ENCODE results near the gene SCCPDH. TPM values are rescaled to one million over a fixed set of nuclear protein-coding genes. Genes with fewer than 3 reads are reported as not detected.

The SCCPDH gene
- total and polyA plus RNA-seq, 2 donors (not counting 3 experiments of a cell fraction or from before 2014, with no cell fraction given), result 24.4 to 37.5 TPM

DNA sequence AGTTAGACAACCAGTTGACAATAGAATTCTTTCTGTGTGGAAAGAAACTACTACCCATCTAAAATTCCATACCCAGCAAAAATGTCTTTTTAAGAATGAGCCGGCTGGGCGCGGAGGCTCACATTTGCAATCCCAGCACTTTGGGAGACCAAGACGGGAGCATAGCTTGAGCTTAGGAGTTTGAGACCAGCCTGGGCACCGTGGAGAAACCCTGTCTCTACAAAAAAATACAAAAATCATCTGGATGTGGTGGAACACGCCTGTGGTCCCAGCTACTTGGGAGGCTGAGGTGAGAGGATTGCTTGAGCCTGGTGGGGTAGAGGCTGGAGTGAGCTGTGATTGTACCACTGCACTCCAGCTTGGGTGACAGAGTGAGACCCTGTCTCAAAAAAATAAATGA, 79.2 kb downstream of the SCCPDH start:
- dilution Hi-C loops (cut with MboI; ENCODE audit: extremely low pct_ligation_motif_present, low sequenced_read_pairs), result no loop called here
- no peak overlapping the region for H3K4me2 ChIP-seq (ENCODE audit: insufficient read depth, low read length)
- FAIRE-seq, result no peak
- no peak for DNase-seq (ENCODE audit: low read depth, low spot score)
- H3K9ac ChIP-seq (replicated peaks; ENCODE audit: extremely low read depth, insufficient read depth, low read length), result no peak overlapping the region
- no peak for TF ChIP-seq POLR2A (IDR thresholded peaks at IDR 0.05; ENCODE audit: low read depth, low read length)
- TF ChIP-seq GATA2 (IDR thresholded peaks at IDR 0.05; ENCODE audit: insufficient read depth, insufficient read length, low read depth, low read length), result no peak
- TF ChIP-seq, protein P1, sequence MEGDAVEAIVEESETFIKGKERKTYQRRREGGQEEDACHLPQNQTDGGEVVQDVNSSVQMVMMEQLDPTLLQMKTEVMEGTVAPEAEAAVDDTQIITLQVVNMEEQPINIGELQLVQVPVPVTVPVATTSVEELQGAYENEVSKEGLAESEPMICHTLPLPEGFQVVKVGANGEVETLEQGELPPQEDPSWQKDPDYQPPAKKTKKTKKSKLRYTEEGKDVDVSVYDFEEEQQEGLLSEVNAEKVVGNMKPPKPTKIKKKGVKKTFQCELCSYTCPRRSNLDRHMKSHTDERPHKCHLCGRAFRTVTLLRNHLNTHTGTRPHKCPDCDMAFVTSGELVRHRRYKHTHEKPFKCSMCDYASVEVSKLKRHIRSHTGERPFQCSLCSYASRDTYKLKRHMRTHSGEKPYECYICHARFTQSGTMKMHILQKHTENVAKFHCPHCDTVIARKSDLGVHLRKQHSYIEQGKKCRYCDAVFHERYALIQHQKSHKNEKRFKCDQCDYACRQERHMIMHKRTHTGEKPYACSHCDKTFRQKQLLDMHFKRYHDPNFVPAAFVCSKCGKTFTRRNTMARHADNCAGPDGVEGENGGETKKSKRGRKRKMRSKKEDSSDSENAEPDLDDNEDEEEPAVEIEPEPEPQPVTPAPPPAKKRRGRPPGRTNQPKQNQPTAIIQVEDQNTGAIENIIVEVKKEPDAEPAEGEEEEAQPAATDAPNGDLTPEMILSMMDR (IDR thresholded peaks at IDR 0.05; ENCODE audit: extremely low read depth in 1 of 2, insufficient read depth in 1 of 2, low read depth in 1 of 2, low read length in 2 of 2), result no peak
- no peak for TF ChIP-seq JUN (IDR thresholded peaks at IDR 0.05; ENCODE audit: borderline replicate concordance, insufficient read depth, insufficient read length, low read depth)
- TF ChIP-seq EZH2 (IDR thresholded peaks at IDR 0.05; ENCODE audit: borderline replicate concordance, low read depth, low read length, severe bottlenecking), result no peak
- TF ChIP-seq, protein P2, sequence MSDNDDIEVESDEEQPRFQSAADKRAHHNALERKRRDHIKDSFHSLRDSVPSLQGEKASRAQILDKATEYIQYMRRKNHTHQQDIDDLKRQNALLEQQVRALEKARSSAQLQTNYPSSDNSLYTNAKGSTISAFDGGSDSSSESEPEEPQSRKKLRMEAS (IDR thresholded peaks at IDR 0.05; ENCODE audit: insufficient read depth, insufficient read length), result no peak
- no peak for TF ChIP-seq MYC (IDR thresholded peaks at IDR 0.05; ENCODE audit: low read depth, low read length)
- no peak for TF ChIP-seq POLR2AphosphoS5 (IDR thresholded peaks at IDR 0.05; ENCODE audit: insufficient read depth, low read depth, low read length)
- no peak for TF ChIP-seq FOS (IDR thresholded peaks at IDR 0.05; ENCODE audit: borderline replicate concordance, insufficient read depth, low read length)
- intact Hi-C loops (cut with micrococcal nuclease), result no loop called here
- H4K20me1 ChIP-seq (replicated peaks; ENCODE audit: control insufficient read depth, extremely low read depth, insufficient read depth, low read length), result no peaks in the 10 kb centered on the region
- no peak overlapping the region for H2AFZ ChIP-seq (ENCODE audit: low read depth, low read length)
- H3K27ac ChIP-seq (ENCODE audit: insufficient read depth, low read depth, low read length), result no peak overlapping the region
- ChIA-PET POLR2A (no interaction called here), CTCF (no interaction called here)
- no TSS peak for BruUV-seq (replicated peaks)
- H3K4me3 ChIP-seq (replicated peaks in 1 of 3; ENCODE audit: insufficient read depth in 1 of 3, low read depth in 1 of 3, low read length in 3 of 3), result no peak overlapping the region
- H3K36me3 ChIP-seq (ENCODE audit: control insufficient read depth in 2 of 2, extremely low read depth in 1 of 2, insufficient read depth in 2 of 2, low read length in 2 of 2), result no peaks in the 10 kb centered on the region
- no peaks in the 10 kb centered on the region for H3K9me1 ChIP-seq (replicated peaks; ENCODE audit: control insufficient read depth, extremely low read depth, insufficient read depth, low read length)
- H3K4me1 ChIP-seq (ENCODE audit: control insufficient read depth, extremely low read depth, insufficient read depth, low read length), result no peaks in the 10 kb centered on the region
- no peaks in the 10 kb centered on the region for H3K9me3 ChIP-seq (replicated peaks; ENCODE audit: control insufficient read depth, insufficient read depth, low read length)
- H3K27me3 ChIP-seq (ENCODE audit: control insufficient read depth in 2 of 2, insufficient read depth in 2 of 2, low read length in 2 of 2), result peaks cover 2 to 3% of the 10 kb centered on the region in 2 experiments
- no peaks in the 10 kb centered on the region for H3K79me2 ChIP-seq (ENCODE audit: control insufficient read depth, insufficient read depth, low read length)
